CD4-positive, alpha-beta T cell (primary cell): ENCODE measurements around the gene MEGF11. TPM values are rescaled to one million over a fixed set of nuclear protein-coding genes. Genes with fewer than 3 reads are reported as not detected.

Source experiments
- ATAC-seq: fragments of 200-7000 bp; cut with Tn5 transposase; one replicate; pipeline ENCODE4 v1.10.0; 2022; ENCODE audit warnings: mild to moderate bottlenecking; ENCODE audit not compliant: poor library complexity
- CTCF ChIA-PET: fragments of 350-600 bp; sonication (Branson Sonifier 250); formaldehyde crosslinking; loops from one replicate; lab custom pipeline; 2021; ENCODE audit warnings: antibody characterized with exemption, inconsistent platforms; lab: Charles Lee
- POLR2A ChIA-PET: fragments of 350-600 bp; sonication (Branson Sonifier 250); formaldehyde crosslinking; loops from one replicate; lab custom pipeline; 2021; ENCODE audit warnings: antibody characterized with exemption, inconsistent platforms; lab: Charles Lee
- DNase-seq, 14 experiments: peaks; one replicate each; pipeline ENCODE4 v3.0.0-alpha.2; 2013 to 2020; ENCODE audit warnings: mixed read lengths in 2 of 14
- H3K27ac ChIP-seq, 2 donors: one replicate each; pipeline versions ENCODE4 v1.5.1 to v1.7.0; 2013; ENCODE audit warnings: low read length in 2 of 2, low read depth in 1 of 2, mild to moderate bottlenecking in 1 of 2
- H3K27me3 ChIP-seq, 2 experiments: 1 replicate in 1 of 2; 2 replicates in 1 of 2; pipeline versions ENCODE4 v1.6.1 to v1.7.0; 2013; ENCODE audit warnings: low read length in 2 of 2, control low read depth in 1 of 2, mild to moderate bottlenecking in 1 of 2, moderate library complexity in 1 of 2; ENCODE audit not compliant: insufficient read depth in 2 of 2, control insufficient read depth in 1 of 2
- H3K36me3 ChIP-seq: one replicate; pipeline ENCODE4 v1.6.1; 2013; ENCODE audit warnings: low read length, control low read depth; ENCODE audit not compliant: insufficient read depth
- H3K4me1 ChIP-seq: one replicate; pipeline ENCODE4 v1.6.1; 2013; ENCODE audit warnings: low read length, control low read depth; ENCODE audit not compliant: insufficient read depth
- H3K4me3 ChIP-seq: one replicate; pipeline ENCODE4 v1.5.1; 2013; ENCODE audit warnings: mild to moderate bottlenecking, low read length, moderate library complexity
- H3K9me3 ChIP-seq, 2 experiments: 1 replicate in 1 of 2; 2 replicates in 1 of 2; pipeline versions ENCODE4 v1.6.1 to v1.7.0; 2013; ENCODE audit warnings: low read length in 2 of 2, mild to moderate bottlenecking in 2 of 2, control low read depth in 1 of 2, moderate library complexity in 1 of 2; ENCODE audit not compliant: control insufficient read depth in 1 of 2, insufficient read depth in 1 of 2
- H3K27ac Mint-ChIP-seq: one replicate; pipeline ENCODE4 v1.8.0; 2020; ENCODE audit warnings: mixed read lengths
- H3K27me3 Mint-ChIP-seq: one replicate; pipeline ENCODE4 v1.8.0; 2021; ENCODE audit warnings: mixed read lengths
- H3K36me3 Mint-ChIP-seq: one replicate; pipeline ENCODE4 v1.8.0; 2021; ENCODE audit warnings: low read depth, mixed read lengths
- H3K4me1 Mint-ChIP-seq: one replicate; pipeline ENCODE4 v1.8.0; 2021; ENCODE audit warnings: low read depth, mixed read lengths
- H3K4me3 Mint-ChIP-seq: one replicate; pipeline ENCODE4 v1.8.0; 2020; ENCODE audit warnings: mild to moderate bottlenecking, mixed read lengths
- H3K9me3 Mint-ChIP-seq: one replicate; pipeline ENCODE4 v1.8.0; 2020; ENCODE audit warnings: mixed read lengths
- intact Hi-C, 2 experiments: fragments of 100-400 bp; cut with DNase I in 1 of 2; cut with micrococcal nuclease in 1 of 2; formaldehyde crosslinking; loops; one replicate each; pipeline versions ENCODE4 v1.15.1 to v1.9.0; 2023 to 2025; cut with DNase I, micrococcal nuclease
- total RNA-seq, 174 experiments: library from RNA in 2 of 174; stranded (reverse) in 2 of 174; gene quantifications; one replicate each; pipeline ENCODE4 v1.2.3 and lab custom pipeline; 2021 to 2026
- TF ChIP-seq, protein P1 (sequence below): fragments of 200-600 bp; IDR thresholded peaks from one replicate; pipeline ENCODE4 v1.8.0; 2022; ENCODE audit warnings: antibody characterized with exemption, mild to moderate bottlenecking

The MEGF11 gene
- total RNA-seq, 2 experiments from 2014 or later, result not detected

DNA sequence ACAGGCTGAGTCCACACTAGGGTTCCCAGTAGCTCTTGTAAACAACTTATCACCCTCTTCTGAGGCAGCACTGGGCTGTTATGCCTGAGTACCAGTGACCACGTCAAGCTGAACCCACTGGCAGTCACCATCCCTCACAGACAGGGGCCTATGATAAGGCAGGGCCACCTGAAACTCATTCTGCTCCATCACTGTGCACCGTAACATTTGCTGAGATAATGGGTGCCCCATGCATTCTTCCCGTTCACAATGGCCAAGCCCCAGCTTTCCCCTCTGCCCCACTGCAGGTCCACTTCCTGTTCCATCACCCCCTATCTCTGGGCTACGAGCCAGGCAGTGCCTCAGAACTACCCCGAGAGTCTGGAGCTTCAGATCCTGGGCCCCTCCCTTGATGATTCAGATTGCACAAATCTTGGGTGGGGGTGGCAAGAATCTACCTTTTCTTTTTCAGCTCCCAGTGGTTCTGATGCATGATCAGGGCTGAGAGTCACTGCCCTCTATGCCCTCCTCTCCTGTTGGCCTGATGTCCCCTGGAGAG is 226.2 kb downstream of the MEGF11 start:
- no peak for ATAC-seq

DNA sequence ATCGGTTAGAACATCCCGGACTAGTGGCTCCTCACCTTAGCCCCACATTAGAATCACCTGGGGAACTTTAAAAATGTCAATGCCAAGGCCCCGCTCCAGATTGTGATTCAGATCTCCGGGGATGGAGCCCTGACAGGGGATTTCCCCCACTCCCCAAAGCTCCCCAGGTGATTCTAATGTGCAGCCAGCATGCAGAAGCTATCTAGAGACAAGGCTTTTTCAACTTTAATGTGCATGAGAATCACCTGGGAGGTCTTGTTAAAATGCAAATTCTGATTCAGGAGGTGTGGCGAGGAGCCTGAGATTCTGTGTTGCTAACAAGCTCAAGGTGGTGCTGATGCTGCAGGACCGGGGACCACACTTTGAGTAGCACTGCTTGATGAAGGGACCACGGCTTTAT is 227.6 kb downstream of the MEGF11 start:
- CTCF ChIA-PET, result no interaction called here
- POLR2A ChIA-PET, result no interaction called here

More for the DNA sequence above, 226.2 kb downstream of the MEGF11 start:
- no peak for DNase-seq
- Histone ChIP-seq H3K27ac (no peak overlapping the region), H3K36me3 (no peaks in the 10 kb centered on the region), H3K4me3 (no peak overlapping the region), H3K4me1 (no peaks in the 10 kb centered on the region), H3K27me3 (peaks cover 7 to 8% of the 10 kb centered on the region in 2 experiments), H3K9me3 (peaks cover 0 to 8% of the 10 kb centered on the region in 2 experiments)
- no peaks in the 10 kb centered on the region for H3K4me1 Mint-ChIP-seq
- H3K27me3 Mint-ChIP-seq, result peaks cover 27% of the 10 kb centered on the region
- H3K36me3 Mint-ChIP-seq, result no peaks in the 10 kb centered on the region
- peaks cover 2% of the 10 kb centered on the region for H3K9me3 Mint-ChIP-seq
- no peak overlapping the region for H3K27ac Mint-ChIP-seq
- TF ChIP-seq, protein P1, sequence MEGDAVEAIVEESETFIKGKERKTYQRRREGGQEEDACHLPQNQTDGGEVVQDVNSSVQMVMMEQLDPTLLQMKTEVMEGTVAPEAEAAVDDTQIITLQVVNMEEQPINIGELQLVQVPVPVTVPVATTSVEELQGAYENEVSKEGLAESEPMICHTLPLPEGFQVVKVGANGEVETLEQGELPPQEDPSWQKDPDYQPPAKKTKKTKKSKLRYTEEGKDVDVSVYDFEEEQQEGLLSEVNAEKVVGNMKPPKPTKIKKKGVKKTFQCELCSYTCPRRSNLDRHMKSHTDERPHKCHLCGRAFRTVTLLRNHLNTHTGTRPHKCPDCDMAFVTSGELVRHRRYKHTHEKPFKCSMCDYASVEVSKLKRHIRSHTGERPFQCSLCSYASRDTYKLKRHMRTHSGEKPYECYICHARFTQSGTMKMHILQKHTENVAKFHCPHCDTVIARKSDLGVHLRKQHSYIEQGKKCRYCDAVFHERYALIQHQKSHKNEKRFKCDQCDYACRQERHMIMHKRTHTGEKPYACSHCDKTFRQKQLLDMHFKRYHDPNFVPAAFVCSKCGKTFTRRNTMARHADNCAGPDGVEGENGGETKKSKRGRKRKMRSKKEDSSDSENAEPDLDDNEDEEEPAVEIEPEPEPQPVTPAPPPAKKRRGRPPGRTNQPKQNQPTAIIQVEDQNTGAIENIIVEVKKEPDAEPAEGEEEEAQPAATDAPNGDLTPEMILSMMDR, result no peak
- ChIA-PET CTCF (no interaction called here), POLR2A (no interaction called here)
- H3K4me3 Mint-ChIP-seq, result no peak overlapping the region
- intact Hi-C loops, result no loop called here

DNA sequence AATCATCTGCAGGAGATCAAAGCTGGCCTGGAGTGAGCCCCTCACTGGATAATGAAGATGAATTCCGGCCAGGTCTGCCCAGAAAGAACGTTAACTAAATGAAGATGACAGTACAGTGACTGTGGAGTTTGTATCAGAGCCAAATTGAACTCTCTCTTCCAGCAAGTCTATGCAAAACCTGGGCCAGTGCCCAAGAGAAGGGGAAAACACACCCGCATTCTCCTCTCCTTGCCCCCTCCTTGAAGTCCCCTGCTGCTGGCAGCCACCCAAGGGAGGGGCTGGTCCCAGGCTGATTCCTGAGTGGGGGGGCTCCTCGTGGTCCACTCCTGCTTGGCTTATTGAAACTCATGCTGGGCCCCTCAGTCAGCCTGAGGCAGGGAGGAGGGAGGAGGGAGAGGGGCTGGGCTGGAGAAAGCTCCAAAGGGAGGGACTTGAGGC is 228.5 kb downstream of the MEGF11 start:
- DNase-seq, result no peak
- Mint-ChIP-seq H3K4me3 (no peak overlapping the region), H3K36me3 (no peaks in the 10 kb centered on the region), H3K4me1 (no peaks in the 10 kb centered on the region), H3K9me3 (no peaks in the 10 kb centered on the region), H3K27ac (no peak overlapping the region), H3K27me3 (peaks cover 22% of the 10 kb centered on the region)
- no peaks in the 10 kb centered on the region for H3K9me3 ChIP-seq
- CTCF ChIA-PET, result no interaction called here
- ATAC-seq, result no peak
- TF ChIP-seq, protein P1, result no peak
- no peak overlapping the region for H3K4me3 ChIP-seq
- peaks cover 7 to 12% of the 10 kb centered on the region in 2 experiments for H3K27me3 ChIP-seq
- no peak overlapping the region for H3K27ac ChIP-seq
- POLR2A ChIA-PET, result no interaction called here
- no peaks in the 10 kb centered on the region for H3K36me3 ChIP-seq
- H3K4me1 ChIP-seq, result no peaks in the 10 kb centered on the region
- intact Hi-C loops, result no loop called here

More for the DNA sequence above, 227.6 kb downstream of the MEGF11 start:
- no peak overlapping the region for H3K4me3 ChIP-seq
- H3K27me3 ChIP-seq, result peaks cover 6 to 7% of the 10 kb centered on the region in 2 experiments
- H3K9me3 ChIP-seq, result no peaks in the 10 kb centered on the region
- no peaks in the 10 kb centered on the region for H3K4me1 ChIP-seq
- Mint-ChIP-seq H3K27me3 (peaks cover 25% of the 10 kb centered on the region), H3K27ac (no peak overlapping the region), H3K4me3 (no peak overlapping the region), H3K4me1 (no peaks in the 10 kb centered on the region), H3K36me3 (no peaks in the 10 kb centered on the region), H3K9me3 (no peaks in the 10 kb centered on the region)
- TF ChIP-seq, protein P1, result no peak
- intact Hi-C loops, result no loop called here
- DNase-seq (no peak), ATAC-seq (no peak)
- no peaks in the 10 kb centered on the region for H3K36me3 ChIP-seq
- H3K27ac ChIP-seq, result no peak overlapping the region
